ENCODE measurements around the gene ARHGEF28.
A peak's percentile ranks its signal among the peaks of the same experiment; 100 is the strongest.

Gene ARHGEF28

GRCh38 chr5:73596705-73597328 lies 29.2 kb upstream of the ARHGEF28 start:
- H3K9me3 ChIP-seq (ENCODE audit: insufficient read depth, low read length) = peaks cover 4% of the 10 kb centered on the region; the same call in 1 of the 2 replicates
- no peak overlapping the region for H3K4me3 ChIP-seq (ENCODE audit: insufficient read length, low read depth)
- no peaks in the 10 kb centered on the region for H3K27me3 ChIP-seq (ENCODE audit: insufficient read depth, insufficient read length)
- TF ChIP-seq ZNF274 (IDR thresholded peaks at IDR 0.05; ENCODE audit: low read depth, low read length) (no peak), SUZ12 (IDR thresholded peaks at IDR 0.05; ENCODE audit: extremely low read depth, insufficient read depth, insufficient read length) (no peak), YY1 (IDR thresholded peaks at IDR 0.05; ENCODE audit: insufficient read depth, insufficient read length) (no peak)
- H3K9ac ChIP-seq (ENCODE audit: insufficient read length, low read depth) = no peak overlapping the region
- no peaks in the 10 kb centered on the region for H3K4me1 ChIP-seq (ENCODE audit: insufficient read depth, insufficient read length)
- peak; percentile 27 for DNase-seq (ENCODE audit: low read depth, low spot score)
- no peaks in the 10 kb centered on the region for H3K36me3 ChIP-seq (ENCODE audit: insufficient read depth, insufficient read length, low read length)

GRCh38 chr5:73599380-73599779 lies 26.6 kb upstream of the ARHGEF28 start:
- H3K4me3 ChIP-seq (ENCODE audit: insufficient read length, low read depth) = no peak overlapping the region
- DNase-seq (ENCODE audit: low read depth, low spot score) = no peak
- no peak for TF ChIP-seq SUZ12 (IDR thresholded peaks at IDR 0.05; ENCODE audit: extremely low read depth, insufficient read depth, insufficient read length)
- TF ChIP-seq YY1 (IDR thresholded peaks at IDR 0.05; ENCODE audit: insufficient read depth, insufficient read length) = no peak
- TF ChIP-seq ZNF274 (IDR thresholded peaks at IDR 0.05; ENCODE audit: low read depth, low read length) = no peak
- no peaks in the 10 kb centered on the region for H3K27me3 ChIP-seq (ENCODE audit: insufficient read depth, insufficient read length)
- no peaks in the 10 kb centered on the region for H3K36me3 ChIP-seq (ENCODE audit: insufficient read depth, insufficient read length, low read length)
- H3K9ac ChIP-seq (ENCODE audit: insufficient read length, low read depth) = no peak overlapping the region
- H3K4me1 ChIP-seq (ENCODE audit: insufficient read depth, insufficient read length) = no peaks in the 10 kb centered on the region
- H3K9me3 ChIP-seq (ENCODE audit: insufficient read depth, low read length) = peaks cover 6% of the 10 kb centered on the region; the same call in 1 of the 2 replicates

- TF ChIP-seq ZNF274 (IDR thresholded peaks at IDR 0.05; ENCODE audit: low read depth, low read length) (no peak), YY1 (IDR thresholded peaks at IDR 0.05; ENCODE audit: insufficient read depth, insufficient read length) (no peak), SUZ12 (IDR thresholded peaks at IDR 0.05; ENCODE audit: extremely low read depth, insufficient read depth, insufficient read length) (no peak)
- Histone ChIP-seq H3K4me3 (ENCODE audit: insufficient read length, low read depth) (no peak overlapping the region), H3K27me3 (ENCODE audit: insufficient read depth, insufficient read length) (no peaks in the 10 kb centered on the region), H3K4me1 (ENCODE audit: insufficient read depth, insufficient read length) (no peaks in the 10 kb centered on the region), H3K9ac (ENCODE audit: insufficient read length, low read depth) (no peak overlapping the region), H3K9me3 (ENCODE audit: insufficient read depth, low read length) (peaks cover 6% of the 10 kb centered on the region; the same call in 1 of the 2 replicates), H3K36me3 (ENCODE audit: insufficient read depth, insufficient read length, low read length) (no peaks in the 10 kb centered on the region)
- no peak for DNase-seq (ENCODE audit: low read depth, low spot score)
Observed at GRCh38 chr5:73603998-73604397, 22.0 kb upstream of the ARHGEF28 start.

GRCh38 chr5:73605223-73606087 lies 20.5 kb upstream of the ARHGEF28 start:
- H3K4me1 ChIP-seq (ENCODE audit: insufficient read depth, insufficient read length) = no peaks in the 10 kb centered on the region
- peaks cover 6% of the 10 kb centered on the region; the same call in 1 of the 2 replicates for H3K9me3 ChIP-seq (ENCODE audit: insufficient read depth, low read length)
- no peaks in the 10 kb centered on the region for H3K27me3 ChIP-seq (ENCODE audit: insufficient read depth, insufficient read length)
- no peaks in the 10 kb centered on the region for H3K36me3 ChIP-seq (ENCODE audit: insufficient read depth, insufficient read length, low read length)
- no peak for TF ChIP-seq ZNF274 (IDR thresholded peaks at IDR 0.05; ENCODE audit: low read depth, low read length)
- no peak for TF ChIP-seq YY1 (IDR thresholded peaks at IDR 0.05; ENCODE audit: insufficient read depth, insufficient read length)
- no peak for TF ChIP-seq SUZ12 (IDR thresholded peaks at IDR 0.05; ENCODE audit: extremely low read depth, insufficient read depth, insufficient read length)
- no peak overlapping the region for H3K4me3 ChIP-seq (ENCODE audit: insufficient read length, low read depth)
- no peak overlapping the region for H3K9ac ChIP-seq (ENCODE audit: insufficient read length, low read depth)
- no peak for DNase-seq (ENCODE audit: low read depth, low spot score)

- H3K27me3 ChIP-seq (ENCODE audit: insufficient read depth, insufficient read length) = no peaks in the 10 kb centered on the region
- DNase-seq (ENCODE audit: low read depth, low spot score) = no peak
- no peak overlapping the region for H3K4me3 ChIP-seq (ENCODE audit: insufficient read length, low read depth)
- TF ChIP-seq ZNF274 (IDR thresholded peaks at IDR 0.05; ENCODE audit: low read depth, low read length) (no peak), YY1 (IDR thresholded peaks at IDR 0.05; ENCODE audit: insufficient read depth, insufficient read length) (no peak), SUZ12 (IDR thresholded peaks at IDR 0.05; ENCODE audit: extremely low read depth, insufficient read depth, insufficient read length) (no peak)
- H3K36me3 ChIP-seq (ENCODE audit: insufficient read depth, insufficient read length, low read length) = no peaks in the 10 kb centered on the region
- H3K9me3 ChIP-seq (ENCODE audit: insufficient read depth, low read length) = peaks cover 6% of the 10 kb centered on the region
- no peak overlapping the region for H3K9ac ChIP-seq (ENCODE audit: insufficient read length, low read depth)
- H3K4me1 ChIP-seq (ENCODE audit: insufficient read depth, insufficient read length) = no peaks in the 10 kb centered on the region
Observed at GRCh38 chr5:73606206-73606753, 19.7 kb upstream of the ARHGEF28 start.

- DNase-seq (ENCODE audit: low read depth, low spot score) = no peak
- Histone ChIP-seq H3K27me3 (ENCODE audit: insufficient read depth, insufficient read length) (no peaks in the 10 kb centered on the region), H3K9me3 (ENCODE audit: insufficient read depth, low read length) (no peaks in the 10 kb centered on the region; the same call in 1 of the 2 replicates), H3K4me1 (ENCODE audit: insufficient read depth, insufficient read length) (no peaks in the 10 kb centered on the region), H3K36me3 (ENCODE audit: insufficient read depth, insufficient read length, low read length) (no peaks in the 10 kb centered on the region), H3K4me3 (ENCODE audit: insufficient read length, low read depth) (no peak overlapping the region), H3K9ac (ENCODE audit: insufficient read length, low read depth) (no peak overlapping the region)
- TF ChIP-seq SUZ12 (IDR thresholded peaks at IDR 0.05; ENCODE audit: extremely low read depth, insufficient read depth, insufficient read length) = no peak
- TF ChIP-seq YY1 (IDR thresholded peaks at IDR 0.05; ENCODE audit: insufficient read depth, insufficient read length) = no peak
- no peak for TF ChIP-seq ZNF274 (IDR thresholded peaks at IDR 0.05; ENCODE audit: low read depth, low read length)
Observed at GRCh38 chr5:73607228-73607627, 18.8 kb upstream of the ARHGEF28 start.

- H3K4me3 ChIP-seq (ENCODE audit: insufficient read length, low read depth) = no peak overlapping the region
- H3K9me3 ChIP-seq (ENCODE audit: insufficient read depth, low read length) = no peaks in the 10 kb centered on the region; the same call in 1 of the 2 replicates
- no peaks in the 10 kb centered on the region for H3K36me3 ChIP-seq (ENCODE audit: insufficient read depth, insufficient read length, low read length)
- no peak for DNase-seq (ENCODE audit: low read depth, low spot score)
- H3K9ac ChIP-seq (ENCODE audit: insufficient read length, low read depth) = no peak overlapping the region
- H3K4me1 ChIP-seq (ENCODE audit: insufficient read depth, insufficient read length) = no peaks in the 10 kb centered on the region
- TF ChIP-seq SUZ12 (IDR thresholded peaks at IDR 0.05; ENCODE audit: extremely low read depth, insufficient read depth, insufficient read length) = no peak
- no peak for TF ChIP-seq ZNF274 (IDR thresholded peaks at IDR 0.05; ENCODE audit: low read depth, low read length)
- TF ChIP-seq YY1 (IDR thresholded peaks at IDR 0.05; ENCODE audit: insufficient read depth, insufficient read length) = no peak
- H3K27me3 ChIP-seq (ENCODE audit: insufficient read depth, insufficient read length) = no peaks in the 10 kb centered on the region
Observed at GRCh38 chr5:73612799-73613198, 13.2 kb upstream of the ARHGEF28 start.
